Kidney epithelial cell (primary cell): ENCODE results near the gene PLPPR1. TPM values are rescaled to one million over a fixed set of nuclear protein-coding genes. Genes with fewer than 3 reads are reported as not detected.

Experiments used
- DNase-seq: peaks from one replicate; pipeline ENCODE4 v3.0.0-alpha.2; 2010; ENCODE audit warnings: low read depth
- H3K27me3 ChIP-seq: 2 replicates; pipeline ENCODE4 v1.6.0; 2011; ENCODE audit warnings: low read length; ENCODE audit not compliant: control insufficient read depth, insufficient read depth
- H3K36me3 ChIP-seq: 2 replicates; pipeline ENCODE4 v1.5.1; 2011; ENCODE audit warnings: low read length; ENCODE audit not compliant: control insufficient read depth, insufficient read depth
- H3K4me3 ChIP-seq: 2 replicates; pipeline ENCODE4 v1.5.1; 2011; ENCODE audit warnings: low read depth, mild to moderate bottlenecking, control low read depth, low read length
- CTCF ChIP-seq: IDR thresholded peaks from 2 replicates; pipeline ENCODE4 v1.5.1; 2011; ENCODE audit warnings: mild to moderate bottlenecking, moderate library complexity, low read length, control low read depth, inconsistent platforms; ENCODE audit not compliant: insufficient read depth, poor library complexity, severe bottlenecking
- total RNA-seq: library from RNA; depleted of rRNA; stranded (reverse); fragments of >200 nt; gene quantifications from 2 replicates; pipeline ENCODE4 v1.2.3, GENCODE V29; 2015

The PLPPR1 gene
- total RNA-seq, 1 donor from 2014 or later, result 0.08 TPM

DNA sequence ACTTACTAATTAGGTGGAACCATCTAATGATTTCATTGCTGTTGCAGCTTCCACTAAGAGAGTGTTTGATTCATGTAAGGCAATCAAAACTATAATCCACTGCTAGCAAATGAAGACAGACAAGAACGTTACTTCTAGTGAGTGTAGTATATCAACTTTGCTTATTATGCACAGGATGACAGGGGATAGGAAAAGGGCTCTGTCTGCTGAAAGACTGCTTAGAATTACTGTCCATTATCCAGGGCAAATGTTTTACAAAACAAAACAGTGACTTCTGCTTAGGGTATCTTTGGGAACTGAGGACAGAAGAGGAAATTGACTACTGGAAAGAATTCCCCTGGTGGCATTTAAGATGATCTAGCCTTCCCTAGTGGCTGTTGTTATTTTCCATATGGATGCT, 40.2 kb downstream of the PLPPR1 start:
- no peak for DNase-seq
- no peak for TF ChIP-seq CTCF
- Histone ChIP-seq H3K4me3 (no peak overlapping the region), H3K36me3 (no peaks in the 10 kb centered on the region), H3K27me3 (no peaks in the 10 kb centered on the region)

GRCh38 chr9:101072259-101072658, 43.7 kb downstream of the PLPPR1 start:
- Histone ChIP-seq H3K27me3 (no peaks in the 10 kb centered on the region), H3K36me3 (no peaks in the 10 kb centered on the region), H3K4me3 (no peak overlapping the region)
- TF ChIP-seq CTCF, result no peak
- no peak for DNase-seq

DNA sequence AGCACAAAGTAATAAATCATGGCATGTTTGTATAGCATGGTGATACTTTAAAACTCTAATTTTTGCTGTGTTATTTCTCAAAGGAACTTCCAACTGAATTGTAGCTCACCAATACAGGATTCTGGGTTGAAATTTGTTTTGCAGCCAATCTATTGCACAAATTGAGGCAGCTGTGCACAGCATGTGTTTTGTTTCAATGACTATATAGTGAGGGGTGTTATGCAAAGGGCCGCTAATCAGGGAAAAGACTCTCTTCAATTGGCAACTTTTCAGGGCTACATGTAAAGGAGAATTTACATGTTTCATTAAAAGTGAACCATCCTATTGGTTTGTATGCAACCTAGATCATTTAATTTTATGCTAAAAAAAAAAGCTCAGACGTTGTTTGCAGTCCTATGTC, 44.6 kb downstream of the PLPPR1 start:
- no peaks in the 10 kb centered on the region for H3K36me3 ChIP-seq
- no peaks in the 10 kb centered on the region for H3K27me3 ChIP-seq
- no peak for TF ChIP-seq CTCF
- no peak for DNase-seq
- no peak overlapping the region for H3K4me3 ChIP-seq

- no peak for DNase-seq
- no peak for TF ChIP-seq CTCF
- Histone ChIP-seq H3K4me3 (no peak overlapping the region), H3K36me3 (no peaks in the 10 kb centered on the region), H3K27me3 (no peaks in the 10 kb centered on the region)
These were observed 53.1 kb downstream of the PLPPR1 start for GRCh38 chr9:101081641-101082040.

- Histone ChIP-seq H3K36me3 (no peaks in the 10 kb centered on the region), H3K27me3 (no peaks in the 10 kb centered on the region), H3K4me3 (no peak overlapping the region)
- DNase-seq, result no peak
- no peak for TF ChIP-seq CTCF
These were observed 55.1 kb downstream of the PLPPR1 start for GRCh38 chr9:101083448-101084202.

DNA sequence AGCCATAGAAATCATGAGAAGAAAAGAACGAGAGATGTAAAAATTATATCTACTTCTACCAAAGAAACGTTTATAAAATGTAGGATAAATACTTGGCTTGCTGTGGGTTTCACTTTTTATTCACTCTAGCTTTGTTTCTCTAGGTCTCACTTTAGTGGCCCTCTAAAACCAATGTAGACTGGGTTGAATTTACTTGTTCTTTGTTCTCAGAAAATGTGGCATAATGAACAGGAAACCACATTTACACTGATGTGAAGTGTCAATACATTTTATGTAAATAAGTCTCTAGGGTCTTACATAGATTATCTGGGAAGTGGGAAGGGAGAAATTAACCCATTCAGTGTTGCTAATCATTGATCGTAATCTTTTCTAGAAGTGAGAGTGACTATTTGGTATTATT, 58.9 kb downstream of the PLPPR1 start:
- H3K36me3 ChIP-seq, result no peaks in the 10 kb centered on the region
- H3K4me3 ChIP-seq, result no peak overlapping the region
- DNase-seq, result no peak
- no peaks in the 10 kb centered on the region for H3K27me3 ChIP-seq
- no peak for TF ChIP-seq CTCF
